GM18526 (cell line): ENCODE measurements around the gene ASXL1.

Experiments
- POLR2A ChIP-seq: IDR thresholded peaks from 3 replicates; pipeline ENCODE4 v1.6.1; 2011; ENCODE audit not compliant: insufficient read length; ENCODE audit errors: extremely low read depth

ASXL1 gene

GRCh38 chr20:32449057-32449889 lies 91.1 kb downstream of the ASXL1 start:
- TF ChIP-seq POLR2A = no peak

- TF ChIP-seq POLR2A = no peak
These were observed 91.8 kb downstream of the ASXL1 start for GRCh38 chr20:32449890-32450401.

GRCh38 chr20:32450484-32451061 lies 92.4 kb downstream of the ASXL1 start:
- no peak for TF ChIP-seq POLR2A

- TF ChIP-seq POLR2A = no peak
These were observed 93.2 kb downstream of the ASXL1 start for GRCh38 chr20:32451340-32451681.

GRCh38 chr20:32451682-32452461 lies 93.7 kb downstream of the ASXL1 start:
- no peak for TF ChIP-seq POLR2A

GRCh38 chr20:32452776-32453466 lies 94.8 kb downstream of the ASXL1 start:
- TF ChIP-seq POLR2A = no peak

- no peak for TF ChIP-seq POLR2A
These were observed 95.5 kb downstream of the ASXL1 start for GRCh38 chr20:32453467-32454163.

- no peak for TF ChIP-seq POLR2A
These were observed 96.3 kb downstream of the ASXL1 start for GRCh38 chr20:32454164-32455145.

- no peak for TF ChIP-seq POLR2A
These were observed 97.2 kb downstream of the ASXL1 start for GRCh38 chr20:32455171-32455900.

GRCh38 chr20:32455901-32456701 lies 98.0 kb downstream of the ASXL1 start:
- TF ChIP-seq POLR2A = no peak

- TF ChIP-seq POLR2A = no peak
These were observed 98.8 kb downstream of the ASXL1 start for GRCh38 chr20:32456869-32457478.
